ENCODE data around the gene UBA3.

Gene UBA3

DNA sequence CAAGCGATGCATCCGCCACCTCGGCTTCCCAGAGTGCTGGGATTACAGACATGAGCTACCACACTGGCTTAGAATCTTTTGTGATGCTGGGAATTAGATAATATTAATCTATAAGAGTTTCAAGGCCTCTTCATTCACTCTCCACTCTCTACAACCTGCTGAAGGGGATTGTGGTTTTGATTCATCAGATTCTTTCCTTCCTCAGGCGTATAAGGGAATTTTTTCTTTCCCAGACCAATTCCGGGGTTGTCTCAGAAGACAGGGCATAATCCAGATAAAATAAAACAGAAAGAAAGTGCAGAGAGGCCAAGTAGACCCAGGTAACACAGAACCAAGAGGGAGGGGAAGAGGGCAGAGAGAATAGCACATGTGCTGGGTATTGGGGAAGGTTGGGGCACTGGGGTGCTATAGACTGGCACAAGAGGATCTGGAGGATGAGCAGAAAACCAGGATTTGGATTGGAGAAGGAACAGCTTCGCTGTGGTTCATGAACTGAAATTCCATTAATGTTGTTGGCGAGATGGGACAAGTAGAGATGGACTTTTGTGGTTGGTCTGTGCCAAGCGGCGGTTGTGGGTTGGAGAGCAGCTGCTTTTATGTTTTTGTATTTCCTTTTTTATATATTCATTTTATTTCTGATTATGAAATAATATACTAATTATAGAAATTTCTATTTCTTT, 17.4 kb upstream of the UBA3 start:
- DNase-seq, result no peak

DNA sequence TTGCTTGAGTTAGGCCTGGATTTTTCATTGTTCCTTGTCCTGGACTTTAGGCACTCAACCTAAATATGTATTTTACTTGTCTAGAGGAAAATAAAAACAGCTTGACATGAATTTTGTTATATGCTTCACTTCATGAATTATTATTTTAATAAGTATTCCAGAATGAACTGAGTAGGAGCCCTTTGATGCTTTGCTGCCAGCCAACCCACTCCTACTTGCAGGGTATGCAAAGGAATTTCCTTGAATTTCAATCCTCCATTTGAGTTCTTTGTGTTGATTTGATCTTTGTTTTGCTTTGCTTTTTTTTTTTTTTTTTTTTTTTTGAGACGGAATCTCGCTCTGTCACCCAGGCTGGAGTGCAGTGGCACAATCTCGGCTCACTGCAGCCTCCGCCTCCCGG, 16.1 kb upstream of the UBA3 start:
- no peak for DNase-seq

DNA sequence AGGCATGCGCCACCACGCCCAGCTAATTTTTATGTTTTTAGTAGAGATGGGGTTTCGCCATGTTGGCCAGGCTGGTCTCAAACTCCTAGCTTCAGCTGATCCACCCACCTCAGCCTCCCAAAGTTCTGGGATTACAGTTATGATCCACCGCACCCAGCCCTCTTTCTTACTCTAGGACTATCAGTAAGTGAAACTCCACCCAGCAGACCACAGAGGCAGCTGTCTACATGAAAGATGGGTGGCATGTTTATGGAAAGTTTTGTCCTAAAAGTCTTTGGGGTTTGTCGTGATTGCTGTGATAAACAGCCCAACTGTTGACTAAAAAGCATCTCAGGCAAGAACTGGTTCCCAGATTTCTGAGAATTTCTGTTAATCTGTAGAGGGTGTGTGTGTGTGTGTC, 15.5 kb upstream of the UBA3 start:
- DNase-seq, result no peak

DNA sequence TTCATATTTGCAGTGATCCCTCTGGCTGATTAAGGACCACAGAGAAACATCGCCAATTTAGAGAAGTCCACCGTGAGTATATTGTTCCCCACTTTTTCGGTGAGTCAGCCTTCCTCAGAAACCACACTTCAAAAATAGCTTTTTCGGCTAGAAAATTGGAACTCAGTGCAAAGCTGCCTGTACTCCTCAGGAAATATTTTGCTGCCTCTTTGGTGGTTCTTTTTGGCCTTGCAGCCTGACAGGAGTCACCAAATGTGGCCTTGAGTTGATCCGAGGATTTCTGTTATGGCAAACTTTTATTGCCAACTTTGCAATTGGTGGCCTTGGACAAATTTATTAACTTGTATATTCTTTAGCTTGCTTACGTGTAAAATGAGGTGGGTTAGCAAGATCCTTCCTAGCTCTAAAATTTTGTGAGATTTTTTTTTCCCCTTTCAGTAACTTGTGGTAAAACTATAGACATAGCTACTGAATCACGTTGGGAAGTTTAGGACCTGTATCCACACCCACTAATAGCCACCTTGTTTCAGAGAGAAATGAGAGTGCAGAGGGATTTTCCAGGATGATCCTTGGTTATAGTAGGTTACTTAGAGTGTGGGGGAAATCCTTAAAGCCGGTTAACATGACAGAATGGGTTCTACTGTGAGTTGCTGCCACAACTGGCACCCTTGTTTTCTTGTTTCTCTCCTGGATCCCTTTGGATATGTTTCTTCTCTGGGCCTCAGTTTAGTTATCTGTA, 14.5 kb upstream of the UBA3 start:
- DNase-seq, result no peak

DNA sequence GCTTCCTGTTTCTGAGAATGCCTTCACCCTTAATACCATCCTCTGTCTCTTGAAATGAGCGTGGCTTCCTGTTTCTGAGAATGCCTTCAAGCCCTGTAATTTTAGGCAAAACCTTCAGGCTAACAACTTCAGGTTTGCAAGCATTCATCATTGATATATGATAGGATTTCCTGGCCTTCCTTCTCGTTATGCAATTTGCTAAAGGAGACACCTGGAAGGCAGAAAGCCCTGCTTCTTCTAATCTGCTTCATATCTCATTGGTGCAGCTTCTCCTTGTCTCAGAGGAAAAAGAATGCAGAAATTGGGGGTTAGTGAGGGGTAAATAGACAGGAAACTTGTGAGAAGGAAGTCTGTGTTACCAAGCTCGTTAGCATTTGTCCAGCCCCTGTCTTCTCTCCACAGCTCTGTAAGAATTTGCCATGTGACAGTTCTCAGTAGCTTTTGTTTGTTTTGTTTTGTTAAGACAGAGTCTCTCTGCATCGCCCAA, 11.9 kb upstream of the UBA3 start:
- no peak for DNase-seq

DNA sequence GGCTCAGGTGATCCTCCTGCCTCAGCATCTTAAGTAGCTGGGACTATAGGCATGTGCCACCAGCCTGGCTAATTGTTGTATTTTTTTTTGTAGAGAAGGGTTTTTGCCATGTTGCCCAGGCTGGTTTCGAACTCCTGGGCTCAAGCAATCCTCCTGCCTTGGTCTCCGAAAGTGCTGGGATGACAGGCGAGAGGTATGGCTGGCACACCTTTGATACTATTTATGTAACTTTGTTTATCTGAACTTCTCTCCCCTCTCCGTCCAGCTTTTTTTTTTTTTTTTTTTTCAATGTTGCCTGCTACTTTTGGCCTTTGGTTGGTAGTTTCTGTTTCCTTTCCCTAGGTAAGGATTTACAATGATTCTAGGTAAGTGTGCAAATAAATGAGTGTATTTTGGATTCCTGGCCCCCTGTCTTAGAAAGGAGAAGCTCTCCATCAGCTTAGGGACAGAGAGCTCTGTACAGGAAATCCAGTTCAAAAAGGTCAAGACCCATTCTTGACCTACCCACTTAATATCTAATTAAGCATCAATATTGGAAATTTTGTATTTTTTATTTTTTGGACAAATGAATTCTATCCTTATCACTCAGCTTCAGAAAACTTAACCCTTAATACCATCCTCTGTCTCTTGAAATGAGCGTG, 11.3 kb upstream of the UBA3 start:
- DNase-seq, result no peak

DNA sequence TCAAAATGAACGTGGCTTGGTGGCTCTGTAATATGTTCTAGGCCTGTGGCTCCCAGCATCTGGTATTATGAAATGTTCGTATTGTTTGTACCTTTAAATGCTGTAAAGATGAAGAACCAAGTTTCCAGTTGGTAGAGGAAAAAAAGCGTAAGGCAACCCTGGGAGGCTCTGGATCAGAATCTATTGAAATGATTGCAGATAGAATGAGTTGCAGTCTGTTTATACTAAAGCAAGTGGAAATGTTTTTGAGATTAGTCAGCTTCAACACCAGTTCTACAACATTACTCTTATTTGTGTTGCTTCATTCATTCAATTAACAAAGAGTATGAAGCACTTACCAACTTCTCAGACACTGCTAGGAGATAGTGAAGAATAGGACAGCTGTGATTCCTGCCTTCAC, 9.9 kb upstream of the UBA3 start:
- no peak for DNase-seq

DNA sequence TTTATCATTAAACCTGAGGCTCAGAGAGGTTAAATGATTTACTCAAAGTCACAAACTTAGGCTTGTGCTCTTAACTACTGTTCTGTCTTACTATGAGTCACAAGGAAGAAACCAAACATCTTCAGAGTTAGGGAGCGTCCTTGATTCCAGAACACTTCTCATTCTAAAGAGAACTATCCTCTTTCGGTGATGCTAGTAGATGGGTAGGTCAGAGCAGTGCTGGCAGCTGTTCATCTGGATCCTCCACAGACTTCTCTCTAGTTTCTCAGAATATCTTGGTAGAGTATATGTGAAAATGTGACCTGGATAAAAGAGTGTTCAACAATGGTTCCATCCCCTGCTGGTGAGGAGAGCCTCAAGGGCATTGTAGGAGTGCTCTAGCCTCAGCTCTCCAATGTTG, 7.9 kb upstream of the UBA3 start:
- no peak for DNase-seq

DNA sequence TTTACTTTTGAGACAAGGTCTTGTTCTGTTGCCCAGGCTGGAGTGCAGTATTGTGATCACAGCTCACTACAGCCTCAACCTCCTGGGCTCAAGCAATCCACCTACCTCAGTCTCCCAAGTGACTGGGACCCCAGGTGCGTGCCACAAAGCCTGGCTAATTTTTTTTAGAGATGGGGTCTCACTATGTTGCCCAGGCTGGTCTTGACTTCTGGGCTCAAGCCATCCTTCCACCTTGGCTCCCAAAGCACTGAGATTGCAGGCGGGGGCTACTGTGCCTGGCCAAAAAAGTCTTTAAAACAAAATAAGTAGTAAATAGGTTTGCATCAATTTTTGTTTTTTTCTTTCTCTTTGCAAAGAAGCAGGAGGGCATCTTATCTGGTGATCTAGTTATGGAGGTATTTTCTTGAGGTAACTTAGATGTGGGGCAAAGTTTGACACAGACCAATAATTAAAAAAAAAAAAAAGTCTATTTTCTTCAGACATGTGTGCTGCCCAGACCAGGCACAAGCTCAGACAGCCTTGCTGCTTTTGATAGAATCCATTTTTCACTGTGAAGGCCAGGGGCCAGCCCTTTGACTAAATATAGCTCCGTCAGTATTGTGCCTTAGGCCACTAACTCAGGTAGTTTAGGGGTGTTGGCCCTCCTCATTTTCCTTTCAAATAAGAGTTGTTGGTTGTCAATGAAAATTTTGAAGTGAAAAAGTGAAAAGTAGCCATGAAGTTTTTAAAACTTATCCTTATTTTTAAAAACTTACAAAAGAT, 7.0 kb upstream of the UBA3 start:
- no peak for DNase-seq

DNA sequence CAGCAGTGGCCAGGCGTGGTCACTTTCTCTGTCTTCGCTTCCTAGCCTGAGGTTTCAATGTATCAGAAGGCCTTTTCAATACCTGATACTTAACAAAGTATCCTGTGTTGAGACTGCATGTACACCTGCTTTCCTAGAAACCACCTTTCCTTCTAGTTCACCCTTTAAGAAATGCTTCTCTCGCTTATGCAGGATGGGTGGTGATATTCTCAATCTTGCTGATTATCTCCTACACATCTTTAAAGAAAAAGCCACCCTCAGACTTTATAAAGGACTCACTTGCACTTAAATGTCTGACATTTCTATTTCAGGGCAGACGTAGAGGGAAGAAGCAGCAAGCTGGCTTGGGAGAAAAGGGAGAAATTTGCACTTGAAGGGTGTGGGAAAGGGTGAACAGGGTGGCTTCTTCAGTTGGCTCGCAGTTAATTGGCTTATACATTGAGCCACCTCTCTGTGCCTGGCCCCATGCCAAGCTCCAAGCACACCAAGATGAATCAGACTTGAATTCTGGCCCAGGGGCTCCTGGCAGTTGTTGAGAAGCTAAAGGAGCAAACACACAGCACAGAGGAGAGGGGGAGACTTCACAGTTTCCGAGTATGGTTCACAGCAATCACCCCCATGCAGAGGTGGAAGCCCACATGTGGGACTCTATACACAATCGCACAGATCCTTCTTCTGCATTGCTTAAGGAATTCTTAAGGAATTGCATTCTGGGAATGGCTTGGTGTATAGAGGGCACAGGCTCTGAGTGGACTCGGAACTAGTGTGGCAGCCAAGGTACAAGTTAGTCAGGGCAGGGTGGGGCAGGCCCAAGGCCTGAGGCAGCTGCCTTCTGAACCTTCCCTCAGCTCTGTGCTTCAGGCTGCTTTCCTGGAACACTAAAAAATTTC, 5.9 kb upstream of the UBA3 start:
- DNase-seq, result peak; percentile 56

DNA sequence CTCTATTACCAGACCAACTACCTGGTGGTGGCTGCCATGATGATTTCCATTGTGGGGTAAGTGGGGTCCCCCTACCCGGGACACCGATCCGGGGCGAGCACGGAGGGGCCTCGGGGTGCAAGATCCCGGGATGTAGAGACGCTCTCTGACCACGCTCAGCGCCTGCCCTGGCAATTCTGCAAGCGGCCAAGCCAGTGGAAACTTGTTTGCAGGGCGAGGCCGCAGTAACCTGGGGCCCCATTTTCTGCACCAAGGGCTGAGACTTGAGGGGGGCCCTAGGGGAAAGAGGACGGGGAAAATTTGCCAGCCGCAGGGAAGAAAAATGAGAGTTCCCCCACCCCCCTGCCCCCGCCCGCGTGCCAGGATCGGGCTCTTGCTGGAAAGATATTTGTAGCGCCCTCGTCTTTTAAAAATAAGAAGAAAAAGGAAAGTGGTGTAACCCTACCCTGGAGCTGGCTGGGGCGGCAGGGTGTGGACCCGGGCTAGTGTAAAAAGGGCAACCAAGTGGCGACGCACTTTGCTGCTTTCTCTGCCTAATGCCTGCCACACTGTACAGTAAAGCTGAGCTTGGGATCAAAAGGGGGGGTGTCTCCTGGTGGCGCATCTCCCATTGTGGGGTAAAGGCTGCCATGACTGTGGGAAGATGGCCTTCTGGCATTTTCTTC, 5.1 kb upstream of the UBA3 start:
- no peak for DNase-seq

DNA sequence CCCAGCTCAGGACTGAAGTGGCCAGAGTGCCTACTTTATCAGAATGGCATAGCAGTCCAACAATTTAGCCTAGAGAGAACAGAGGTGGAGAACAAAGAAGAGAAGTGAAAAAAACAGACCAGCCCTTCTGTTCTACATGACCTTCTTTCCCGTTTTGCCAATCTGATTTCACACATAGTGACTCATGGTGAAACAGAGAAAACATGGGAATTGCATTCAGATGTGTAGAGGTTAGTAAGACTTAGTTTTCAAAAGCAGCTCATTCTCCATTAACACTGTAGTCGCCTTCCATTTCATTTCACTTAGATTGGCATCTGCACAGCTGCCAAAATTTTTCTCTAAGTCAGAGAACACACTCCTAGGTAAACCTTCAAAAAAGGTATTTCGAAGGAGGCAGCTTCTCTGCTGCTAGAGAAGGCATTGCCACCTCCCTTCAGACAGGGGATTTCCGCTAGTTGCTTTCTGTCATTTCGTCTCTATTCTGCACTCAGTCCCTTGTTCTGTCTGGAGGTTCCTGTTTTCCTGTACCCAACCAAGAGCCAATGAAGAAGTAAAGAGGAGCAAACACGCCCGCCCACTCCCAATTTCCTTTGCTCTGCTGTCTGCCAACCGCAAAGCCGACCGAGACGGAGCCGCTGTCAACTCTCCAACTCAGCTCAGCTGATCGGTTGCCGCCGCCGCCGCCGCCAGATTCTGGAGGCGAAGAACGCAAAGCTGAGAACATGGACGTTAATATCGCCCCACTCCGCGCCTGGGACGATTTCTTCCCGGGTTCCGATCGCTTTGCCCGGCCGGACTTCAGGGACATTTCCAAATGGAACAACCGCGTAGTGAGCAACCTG, 4.4 kb upstream of the UBA3 start, which contains the start of gene ARL6IP5:
Gene ARL6IP5 (plus strand): TSS at position 612 of the 842 bp plus-strand sequence. CDS start 111 bp downstream, at position 723.
- DNase-seq, result peak; percentile 81

DNA sequence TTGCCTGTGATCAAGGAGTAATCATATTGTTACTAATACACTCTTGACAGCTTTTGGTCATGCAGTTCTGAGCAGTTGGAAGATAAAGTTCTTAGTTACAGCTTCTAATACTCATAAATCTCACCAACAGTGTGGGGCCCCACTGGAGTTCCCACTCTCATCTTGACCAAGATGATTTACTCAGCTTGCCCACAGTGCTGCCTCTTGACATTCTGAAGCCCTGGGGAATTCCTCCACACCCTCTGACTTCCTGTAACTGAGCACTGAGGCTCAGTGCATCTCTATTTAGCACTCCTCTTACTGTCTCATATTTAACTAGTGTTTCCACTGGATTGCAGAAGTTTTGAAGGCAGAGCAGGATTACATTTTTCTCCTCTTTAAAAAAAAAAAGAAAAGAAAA, 2.6 kb upstream of the UBA3 start:
- no peak for DNase-seq

DNA sequence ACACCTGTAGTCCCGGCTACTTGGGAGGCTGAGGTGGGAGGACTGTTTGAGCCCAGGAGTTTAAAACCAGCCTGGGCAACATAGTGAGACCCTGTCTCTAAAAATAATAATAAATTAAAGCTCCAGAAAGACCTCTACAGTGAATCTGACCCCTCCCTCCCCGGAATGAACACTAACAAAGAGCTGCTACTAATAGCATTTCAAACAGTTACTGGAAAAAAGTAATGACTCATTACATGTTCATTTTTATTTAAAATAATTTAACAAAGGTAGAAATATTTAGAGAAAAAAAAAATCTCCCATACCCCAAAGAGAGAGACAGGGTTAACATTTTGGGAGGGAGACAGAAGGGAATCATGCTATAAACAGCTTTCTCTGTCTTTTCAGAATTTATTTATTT, 2.2 kb upstream of the UBA3 start:
- DNase-seq, result no peak

DNA sequence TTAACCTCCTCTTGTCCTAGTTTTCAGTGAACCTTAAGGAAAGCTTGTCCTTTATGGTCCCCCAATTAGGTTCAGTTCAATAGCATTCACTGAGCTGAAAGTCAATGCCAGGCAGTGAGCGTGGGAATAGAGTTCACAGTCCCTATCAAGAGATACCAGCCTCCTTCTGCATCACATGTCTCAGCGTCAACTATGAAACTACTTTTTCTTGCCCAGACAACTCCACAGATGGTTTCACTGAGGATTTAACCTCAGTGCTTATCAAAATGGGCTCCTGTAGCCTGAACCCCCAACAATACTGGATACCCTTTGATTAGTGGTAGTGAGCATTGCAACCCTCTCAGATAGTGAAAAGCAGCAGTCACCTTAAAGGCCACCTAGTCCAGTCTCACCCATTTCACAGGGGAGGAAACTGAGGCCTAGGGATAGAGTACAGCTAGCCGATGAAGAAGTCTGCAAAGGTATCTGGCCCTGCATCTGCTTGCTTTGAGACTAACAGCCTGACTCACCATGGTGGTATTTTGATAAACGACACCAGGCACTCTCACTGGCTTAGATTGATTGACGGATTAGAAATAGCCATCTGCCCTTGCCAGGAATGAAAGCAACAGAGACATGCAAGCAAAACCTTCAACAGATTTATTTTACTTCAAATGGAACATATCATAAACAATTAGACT, 1.6 kb upstream of the UBA3 start:
- peak; percentile 75 for DNase-seq

DNA sequence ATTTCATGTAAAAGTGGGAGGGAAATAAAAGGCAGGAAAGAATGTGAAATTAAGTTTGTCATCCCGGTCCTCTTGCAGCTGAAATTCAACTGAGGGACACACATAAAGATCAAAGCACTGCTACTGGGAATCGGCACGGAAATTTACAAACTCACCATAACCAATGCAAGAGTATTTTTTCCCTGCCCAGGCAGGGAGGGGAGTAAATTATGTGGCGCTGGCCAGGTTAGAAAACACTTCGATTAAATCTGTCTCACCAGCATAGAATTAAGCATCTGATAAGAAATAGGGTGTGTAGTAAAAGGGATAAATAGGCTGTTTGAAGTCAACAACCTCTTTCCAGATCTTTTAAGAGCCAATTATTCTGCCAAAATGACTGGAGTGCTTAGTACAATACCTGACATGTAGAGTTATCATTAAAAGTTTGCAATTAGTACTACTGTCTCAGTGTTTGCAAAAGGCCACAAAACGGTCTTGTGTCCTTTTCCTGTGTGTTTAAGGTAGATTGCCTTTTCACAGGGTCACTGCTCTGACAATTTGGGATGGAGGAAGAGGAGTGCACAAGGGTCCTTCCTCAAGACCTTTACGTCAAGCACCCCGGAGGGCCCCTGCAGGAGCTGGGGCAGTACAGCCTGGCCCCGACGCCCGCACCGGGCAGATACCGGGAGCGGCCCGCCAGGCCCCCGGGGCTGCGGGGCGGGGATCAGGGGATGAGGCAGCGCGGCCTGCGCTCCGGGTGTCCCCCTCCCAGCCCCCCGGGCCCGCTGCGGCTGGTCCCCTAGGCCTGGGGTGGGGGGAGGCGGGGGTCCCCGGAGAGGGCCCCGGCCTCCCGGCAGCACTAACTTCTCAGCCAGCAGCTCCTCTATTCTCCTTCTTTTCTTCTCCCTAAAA, 651 bp downstream of the UBA3 start:
- no peak for DNase-seq

DNA sequence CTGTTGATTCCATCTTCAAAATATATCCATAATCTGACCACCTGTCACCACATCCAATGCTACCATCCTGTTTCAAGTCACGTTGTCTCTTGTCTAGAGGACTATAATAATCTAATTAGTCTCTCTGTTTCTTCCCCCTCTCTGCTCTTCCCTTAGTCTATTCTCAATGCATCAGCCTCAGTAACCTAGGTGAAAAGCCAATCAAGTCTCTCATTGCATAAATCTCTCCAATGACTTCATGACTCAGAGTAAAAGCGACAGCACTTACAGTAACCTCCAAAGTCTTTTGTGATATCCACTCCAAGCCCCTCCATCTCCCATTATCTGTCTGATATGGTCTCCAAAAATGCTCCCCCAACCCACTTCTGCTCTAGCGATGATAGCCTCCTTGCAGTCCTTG, 7.2 kb downstream of the UBA3 start:
- no peak for DNase-seq

DNA sequence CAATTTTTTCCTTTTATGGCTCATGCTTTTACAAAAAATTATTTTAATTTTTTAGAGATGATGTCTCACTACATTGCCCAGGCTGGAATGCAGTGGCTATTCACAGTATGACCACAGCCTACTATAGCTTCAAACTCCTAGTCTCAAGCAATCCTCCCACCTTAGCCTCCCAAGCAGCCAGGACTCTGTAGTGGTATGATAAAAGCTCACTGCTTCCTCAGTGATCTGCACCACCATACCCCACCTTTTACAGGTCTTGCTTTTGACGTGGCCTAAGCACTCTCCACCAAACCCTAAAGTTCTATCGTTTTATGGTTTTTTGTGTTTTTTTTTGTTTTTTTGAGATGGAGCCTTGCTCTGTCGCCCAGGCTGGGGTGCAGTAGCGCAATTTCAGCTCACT, 14.0 kb downstream of the UBA3 start:
- no peak for DNase-seq

All from DMS 273 treated with DMSO at 0.1 percent for 48 hours (cell line).